ENCODE measurements around the gene CFAP74.

CFAP74 gene

GRCh38 chr1:1914101-1914970, 89.2 kb downstream of the CFAP74 start:
- Histone ChIP-seq H3K4me2 (ENCODE audit: insufficient read depth, low read length) (no peak overlapping the region), H3K9me3 (ENCODE audit: insufficient read depth, low read length, severe bottlenecking) (no peaks in the 10 kb centered on the region), H3K4me3 (ENCODE audit: low read depth in 1 of 2, low read length in 2 of 2) (no peak overlapping the region), H3K4me1 (ENCODE audit: insufficient read depth, low read length) (peaks cover 18% of the 10 kb centered on the region), H2AFZ (ENCODE audit: low read depth, low read length) (no peak overlapping the region), H4K20me1 (ENCODE audit: insufficient read depth, low read length) (0 out of 2 replicates have a peak, but pooled peaks cover 5% of the 10 kb centered on the region), H3K36me3 (ENCODE audit: insufficient read depth, low read length) (no peaks in the 10 kb centered on the region), H3K9ac (ENCODE audit: low read depth, low read length) (no peak overlapping the region), H3K27me3 (ENCODE audit: insufficient read depth, low read length, poor library complexity) (no peaks in the 10 kb centered on the region), H3K79me2 (ENCODE audit: insufficient read depth, low read length) (no peaks in the 10 kb centered on the region), H3K27ac (ENCODE audit: low read length) (no peak overlapping the region)
- ATAC-seq (ENCODE audit: insufficient read depth, low read depth): no peak
- DNase-seq: no peak
- no peak for TF ChIP-seq EZH2 (IDR thresholded peaks at IDR 0.05; ENCODE audit: borderline replicate concordance, low read depth, low read length, severe bottlenecking)
- TF ChIP-seq CTCF (IDR thresholded peaks at IDR 0.05; ENCODE audit: borderline replicate concordance, extremely low read depth, low read length, poor library complexity, severe bottlenecking): no peak

GRCh38 chr1:1911350-1912041, 92.1 kb downstream of the CFAP74 start:
- DNase-seq (no peak), ATAC-seq (ENCODE audit: insufficient read depth, low read depth) (no peak)
- peaks cover 20% of the 10 kb centered on the region for H3K4me1 ChIP-seq (ENCODE audit: insufficient read depth, low read length)
- H3K4me2 ChIP-seq (ENCODE audit: insufficient read depth, low read length): no peak overlapping the region
- H3K4me3 ChIP-seq (ENCODE audit: low read depth in 1 of 2, low read length in 2 of 2): no peak overlapping the region
- H3K36me3 ChIP-seq (ENCODE audit: insufficient read depth, low read length): no peaks in the 10 kb centered on the region
- H2AFZ ChIP-seq (ENCODE audit: low read depth, low read length): no peak overlapping the region
- no peak overlapping the region for H3K27ac ChIP-seq (ENCODE audit: low read length)
- no peak for TF ChIP-seq CTCF (IDR thresholded peaks at IDR 0.05; ENCODE audit: borderline replicate concordance, extremely low read depth, low read length, poor library complexity, severe bottlenecking)
- no peak for TF ChIP-seq EZH2 (IDR thresholded peaks at IDR 0.05; ENCODE audit: borderline replicate concordance, low read depth, low read length, severe bottlenecking)
- H4K20me1 ChIP-seq (ENCODE audit: insufficient read depth, low read length): no peaks in the 10 kb centered on the region
- no peaks in the 10 kb centered on the region for H3K9me3 ChIP-seq (ENCODE audit: insufficient read depth, low read length, severe bottlenecking)
- H3K27me3 ChIP-seq (ENCODE audit: insufficient read depth, low read length, poor library complexity): no peaks in the 10 kb centered on the region
- no peaks in the 10 kb centered on the region for H3K79me2 ChIP-seq (ENCODE audit: insufficient read depth, low read length)
- H3K9ac ChIP-seq (ENCODE audit: low read depth, low read length): no peak overlapping the region

GRCh38 chr1:1910651-1911331, 92.8 kb downstream of the CFAP74 start:
- no peak overlapping the region for H3K9ac ChIP-seq (ENCODE audit: low read depth, low read length)
- no peaks in the 10 kb centered on the region for H3K9me3 ChIP-seq (ENCODE audit: insufficient read depth, low read length, severe bottlenecking)
- H3K4me2 ChIP-seq (ENCODE audit: insufficient read depth, low read length): no peak overlapping the region
- no peaks in the 10 kb centered on the region for H3K27me3 ChIP-seq (ENCODE audit: insufficient read depth, low read length, poor library complexity)
- H3K36me3 ChIP-seq (ENCODE audit: insufficient read depth, low read length): no peaks in the 10 kb centered on the region
- no peak overlapping the region for H2AFZ ChIP-seq (ENCODE audit: low read depth, low read length)
- no peaks in the 10 kb centered on the region for H4K20me1 ChIP-seq (ENCODE audit: insufficient read depth, low read length)
- DNase-seq: no peak
- TF ChIP-seq CTCF (IDR thresholded peaks at IDR 0.05; ENCODE audit: borderline replicate concordance, extremely low read depth, low read length, poor library complexity, severe bottlenecking): no peak
- H3K4me3 ChIP-seq (ENCODE audit: low read depth in 1 of 2, low read length in 2 of 2): no peak overlapping the region
- H3K79me2 ChIP-seq (ENCODE audit: insufficient read depth, low read length): no peaks in the 10 kb centered on the region
- peaks cover 20% of the 10 kb centered on the region for H3K4me1 ChIP-seq (ENCODE audit: insufficient read depth, low read length)
- no peak for ATAC-seq (ENCODE audit: insufficient read depth, low read depth)
- no peak overlapping the region for H3K27ac ChIP-seq (ENCODE audit: low read length)

Measured in DND-41 (cell line).